Activated CD4-positive, alpha-beta memory T cell treated with anti-CD3 and anti-CD28 coated beads for 36 hours (primary cell): ENCODE measurements around the gene FLT3. TPM values are rescaled to one million over a fixed set of nuclear protein-coding genes. Genes with fewer than 3 reads are reported as not detected.

Experiments
- CTCF ChIA-PET: fragments of 350-600 bp; sonication (Branson Sonifier 250); formaldehyde crosslinking; loops from one replicate; lab custom pipeline; 2021; ENCODE audit warnings: antibody characterized with exemption, inconsistent platforms; lab: Charles Lee
- POLR2A ChIA-PET: fragments of 350-600 bp; sonication (Branson Sonifier 250); formaldehyde crosslinking; loops from one replicate; lab custom pipeline; 2021; ENCODE audit warnings: antibody characterized with exemption; lab: Charles Lee
- DNase-seq: peaks from one replicate; pipeline ENCODE4 v3.0.0-alpha.2; 2020
- H3K27ac Mint-ChIP-seq: one replicate; pipeline ENCODE4 v1.8.0; 2021; ENCODE audit warnings: mixed read lengths
- H3K27me3 Mint-ChIP-seq: one replicate; pipeline ENCODE4 v1.8.0; 2021; ENCODE audit warnings: mixed read lengths
- H3K36me3 Mint-ChIP-seq: one replicate; pipeline ENCODE4 v1.8.0; 2021; ENCODE audit warnings: mixed read lengths
- H3K4me1 Mint-ChIP-seq: one replicate; pipeline ENCODE4 v1.8.0; 2021; ENCODE audit warnings: low read depth, mixed read lengths
- H3K4me3 Mint-ChIP-seq: one replicate; pipeline ENCODE4 v1.8.0; 2021; ENCODE audit warnings: mild to moderate bottlenecking, mixed read lengths
- H3K9me3 Mint-ChIP-seq: one replicate; pipeline ENCODE4 v1.8.0; 2021; ENCODE audit warnings: mixed read lengths
- intact Hi-C: fragments of 100-400 bp; cut with micrococcal nuclease; formaldehyde crosslinking; loops from one replicate; pipeline ENCODE4 v1.15.1; 2023
- total RNA-seq, 2 experiments: library from RNA; stranded (reverse); gene quantifications; one replicate each; pipeline ENCODE4 v1.2.3, GENCODE V29; 2021

Gene FLT3
- total RNA-seq, 2 experiments from 2014 or later, result not detected

DNA sequence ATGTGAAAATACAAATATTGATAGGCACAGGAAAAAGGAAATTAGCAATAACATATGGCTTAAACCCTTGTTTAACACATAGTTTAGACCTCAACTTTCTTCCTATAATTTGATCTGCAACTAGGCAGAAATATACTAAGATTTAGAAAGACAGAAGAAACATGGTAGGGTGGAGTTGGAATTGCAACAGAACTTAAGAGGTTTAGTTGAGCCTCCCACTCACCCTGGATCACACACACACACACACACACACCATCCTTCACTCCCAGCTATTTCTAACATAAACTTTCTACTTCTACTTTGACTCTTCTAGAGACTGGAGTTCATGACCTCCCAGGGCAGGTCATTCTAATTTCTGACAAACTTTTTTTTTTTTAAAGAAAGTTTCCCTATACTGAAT lies 47.4 kb downstream of the FLT3 start:
- H3K27me3 Mint-ChIP-seq, result peaks cover 13% of the 10 kb centered on the region
- H3K9me3 Mint-ChIP-seq, result no peaks in the 10 kb centered on the region
- ChIA-PET CTCF (interaction anchor here (0.7 kb wide), 2 partner anchors 72 to 239 kb away, joined by 4 to 5 read pairs; no protein-coding TSS in a partner anchor), POLR2A (no interaction called here)
- H3K4me3 Mint-ChIP-seq, result no peak overlapping the region
- intact Hi-C loops, result loop anchor here (10.0 kb wide), 2 partner anchors 232 to 582 kb away; no protein-coding TSS in a partner anchor
- DNase-seq, result no peak
- H3K36me3 Mint-ChIP-seq, result no peaks in the 10 kb centered on the region
- H3K4me1 Mint-ChIP-seq, result peaks cover 14% of the 10 kb centered on the region
- no peak overlapping the region for H3K27ac Mint-ChIP-seq

DNA sequence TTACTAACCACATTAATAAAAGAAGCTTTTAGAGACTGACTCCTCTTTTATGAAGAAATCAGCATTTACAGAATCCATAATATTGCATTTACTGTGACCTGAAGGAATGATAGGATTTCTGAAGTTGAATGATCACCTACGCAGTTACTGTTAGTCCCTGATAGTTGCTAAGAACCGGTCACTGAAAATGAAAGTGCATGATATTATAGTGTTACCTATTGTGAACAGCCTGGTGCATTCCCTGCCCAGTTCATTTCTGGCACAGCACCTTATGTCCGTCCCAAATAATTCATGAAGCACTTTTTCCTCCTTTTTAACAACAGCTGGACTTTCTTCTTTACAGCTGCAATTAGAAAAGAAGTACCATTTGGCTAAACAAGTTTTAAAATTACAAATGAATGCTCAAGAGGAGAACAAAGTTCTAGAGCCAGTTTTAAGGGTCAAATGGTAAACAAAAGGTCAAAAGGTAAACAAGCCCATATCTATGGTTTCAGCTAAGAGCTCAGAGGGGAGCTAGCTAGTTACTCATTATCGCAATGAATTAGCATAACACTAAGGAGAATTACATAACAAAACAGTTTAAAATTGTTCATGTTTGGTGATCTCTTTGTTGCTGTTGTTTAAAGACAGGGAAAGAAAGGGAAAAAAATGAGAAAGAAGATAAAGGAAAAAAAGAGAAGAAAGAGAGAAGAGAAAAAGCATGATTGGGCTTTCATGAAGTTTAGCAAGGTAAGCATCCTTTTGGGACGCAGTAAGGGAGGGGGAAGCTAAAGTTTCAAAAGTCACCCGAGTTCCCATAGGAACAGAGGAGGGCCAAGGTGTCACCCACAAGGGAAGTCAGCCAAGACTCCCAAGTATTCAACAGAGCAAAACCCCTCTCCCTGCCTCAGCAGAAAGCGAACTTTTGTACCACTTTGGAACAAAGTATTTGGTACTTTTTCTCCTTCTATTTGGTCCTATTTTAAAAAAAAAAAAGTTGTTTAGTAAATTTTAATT lies 50.2 kb downstream of the FLT3 start:
- DNase-seq, result no peak
- ChIA-PET CTCF (no interaction called here), POLR2A (no interaction called here)
- Mint-ChIP-seq H3K36me3 (no peaks in the 10 kb centered on the region), H3K4me1 (peaks cover 20% of the 10 kb centered on the region), H3K4me3 (no peak overlapping the region), H3K9me3 (no peaks in the 10 kb centered on the region), H3K27me3 (peaks cover 6% of the 10 kb centered on the region), H3K27ac (no peak overlapping the region)
- intact Hi-C loops, result loop anchor here (5.0 to 10.0 kb wide), 4 partner anchors 87 to 585 kb away; partner anchors contain the start of gene PAN3

DNA sequence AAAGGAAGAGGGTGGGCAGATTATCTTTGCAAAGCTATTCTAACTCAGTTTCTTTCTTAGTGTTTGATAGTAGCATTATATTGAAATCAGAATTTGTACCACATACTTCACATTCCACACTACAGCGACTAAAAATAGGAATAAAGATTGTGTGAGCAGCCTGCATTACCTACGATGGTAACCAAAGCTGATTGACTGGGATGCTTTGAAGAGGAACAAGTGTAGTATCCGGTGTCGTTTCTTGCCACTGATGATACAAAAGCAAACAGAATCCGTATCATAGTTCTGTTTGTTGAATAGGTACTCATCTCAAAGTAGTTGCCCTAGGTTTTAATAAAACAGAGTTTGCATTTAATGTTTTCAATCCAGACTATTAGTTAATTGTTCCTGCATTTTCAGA lies 51.2 kb downstream of the FLT3 start:
- peaks cover 20% of the 10 kb centered on the region for H3K4me1 Mint-ChIP-seq
- ChIA-PET POLR2A (no interaction called here), CTCF (no interaction called here)
- H3K4me3 Mint-ChIP-seq, result no peak overlapping the region
- no peak for DNase-seq
- peaks cover 2% of the 10 kb centered on the region for H3K27me3 Mint-ChIP-seq
- no peaks in the 10 kb centered on the region for H3K36me3 Mint-ChIP-seq
- intact Hi-C loops, result loop anchor here (5.0 to 10.0 kb wide), 2 partner anchors 88 to 156 kb away; partner anchors contain the start of gene PAN3
- no peaks in the 10 kb centered on the region for H3K9me3 Mint-ChIP-seq
- no peak overlapping the region for H3K27ac Mint-ChIP-seq

DNA sequence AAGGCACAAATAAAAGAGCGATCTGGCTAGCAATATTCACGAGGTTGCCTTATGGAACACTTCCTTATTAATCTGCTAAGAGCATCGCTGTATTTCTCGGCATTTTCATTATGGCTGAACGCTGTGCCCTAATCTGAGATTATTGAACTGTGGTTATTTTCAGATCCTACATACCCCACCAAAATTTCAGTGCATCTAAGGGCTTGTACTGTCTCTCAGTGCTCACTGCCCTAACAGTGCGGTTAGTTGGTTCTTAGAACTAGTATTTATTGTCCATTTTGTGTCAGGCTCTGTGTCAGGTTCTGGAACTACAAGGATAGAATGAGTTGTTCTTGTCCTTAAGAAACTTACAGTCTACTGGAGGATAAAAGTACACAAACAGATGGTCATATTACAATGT lies 51.6 kb downstream of the FLT3 start:
- intact Hi-C loops, result loop anchor here (5.0 to 10.0 kb wide), 2 partner anchors 89 to 156 kb away; partner anchors contain the start of gene PAN3
- no peak for DNase-seq
- Mint-ChIP-seq H3K4me3 (no peak overlapping the region), H3K36me3 (no peaks in the 10 kb centered on the region), H3K27me3 (peaks cover 2% of the 10 kb centered on the region), H3K27ac (no peak overlapping the region), H3K9me3 (no peaks in the 10 kb centered on the region), H3K4me1 (peaks cover 20% of the 10 kb centered on the region)
- ChIA-PET POLR2A (no interaction called here), CTCF (no interaction called here)

DNA sequence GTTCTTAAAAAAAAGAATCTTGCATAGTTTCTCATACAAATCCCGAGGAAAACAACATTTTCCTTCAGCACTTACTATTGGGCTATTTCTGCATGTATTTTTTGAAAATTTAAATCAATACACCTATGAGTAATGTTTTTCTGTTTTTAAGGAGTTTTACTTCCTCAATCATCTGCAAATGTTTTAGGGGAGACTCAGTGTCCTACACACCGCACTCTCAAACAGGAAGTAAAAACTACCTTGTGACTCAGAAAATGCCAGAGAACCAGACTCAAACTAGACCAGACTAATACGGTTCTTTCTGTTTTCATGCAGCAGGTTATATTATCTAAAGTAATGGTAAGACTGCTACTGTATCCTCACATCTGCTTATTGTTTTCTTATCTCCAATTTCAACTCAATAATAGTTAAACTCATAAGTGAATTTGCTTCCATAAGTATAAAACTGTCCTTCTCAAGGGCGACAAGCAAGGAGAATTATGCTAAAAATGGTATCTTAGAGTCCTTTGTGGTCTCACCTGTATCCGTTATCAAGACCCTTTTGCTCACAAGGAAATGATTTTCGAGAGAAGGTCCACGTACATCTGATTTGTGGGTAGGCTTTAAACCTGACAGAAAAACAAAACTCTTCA lies 52.5 kb downstream of the FLT3 start:
- H3K9me3 Mint-ChIP-seq, result no peaks in the 10 kb centered on the region
- intact Hi-C loops, result loop anchor here (5.0 to 10.0 kb wide), 2 partner anchors 89 to 157 kb away; partner anchors contain the start of gene PAN3
- ChIA-PET POLR2A (no interaction called here), CTCF (no interaction called here)
- H3K36me3 Mint-ChIP-seq, result no peaks in the 10 kb centered on the region
- peaks cover 2% of the 10 kb centered on the region for H3K27me3 Mint-ChIP-seq
- no peak overlapping the region for H3K27ac Mint-ChIP-seq
- no peak overlapping the region for H3K4me3 Mint-ChIP-seq
- H3K4me1 Mint-ChIP-seq, result peaks cover 20% of the 10 kb centered on the region
- no peak for DNase-seq

DNA sequence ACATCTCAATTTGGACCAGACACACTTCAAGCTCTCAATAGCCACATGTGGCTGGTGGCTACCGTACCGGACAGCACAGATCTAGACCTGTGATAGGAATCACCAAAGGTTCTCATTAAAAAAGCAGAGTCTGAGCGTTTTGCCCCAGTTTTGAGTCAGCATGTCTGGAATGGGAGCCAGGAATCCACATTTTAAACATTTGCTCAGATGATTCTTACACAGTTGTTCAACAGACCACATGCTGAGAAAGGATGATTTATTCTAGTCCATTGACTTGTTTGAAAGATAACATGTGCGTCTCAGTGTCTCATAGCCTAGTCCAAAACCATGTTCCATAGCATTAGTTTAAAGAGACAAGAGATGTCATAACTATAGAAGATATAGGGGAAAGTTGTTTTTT lies 53.4 kb downstream of the FLT3 start:
- ChIA-PET POLR2A (no interaction called here), CTCF (no interaction called here)
- Mint-ChIP-seq H3K9me3 (no peaks in the 10 kb centered on the region), H3K27ac (no peak overlapping the region), H3K4me1 (peaks cover 20% of the 10 kb centered on the region), H3K36me3 (no peaks in the 10 kb centered on the region), H3K4me3 (no peak overlapping the region), H3K27me3 (peaks cover 5% of the 10 kb centered on the region)
- no peak for DNase-seq
- intact Hi-C loops, result loop anchor here (5.0 to 10.0 kb wide), 2 partner anchors 90 to 158 kb away; partner anchors contain the start of gene PAN3

DNA sequence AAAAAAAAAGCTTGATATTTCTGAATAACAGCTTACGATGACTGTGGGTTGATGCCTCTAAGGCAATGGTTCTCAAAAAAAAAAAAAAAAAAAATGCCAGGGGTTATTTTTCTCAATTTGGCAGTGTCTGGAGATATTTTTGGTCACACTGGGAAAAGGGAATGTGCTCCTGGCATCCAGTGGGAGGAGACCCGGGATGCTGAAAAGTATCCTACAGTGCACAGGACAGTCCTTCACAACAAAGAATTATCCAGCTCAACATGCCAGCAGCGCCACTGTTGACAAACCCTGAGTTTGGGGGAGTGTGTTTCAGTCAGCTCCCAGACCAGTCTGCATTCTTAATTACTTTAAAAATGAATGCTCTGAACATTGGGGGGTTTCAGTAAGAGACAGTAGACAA lies 54.5 kb downstream of the FLT3 start:
- peaks cover 13% of the 10 kb centered on the region for H3K27me3 Mint-ChIP-seq
- H3K36me3 Mint-ChIP-seq, result no peaks in the 10 kb centered on the region
- H3K4me3 Mint-ChIP-seq, result no peak overlapping the region
- no peak overlapping the region for H3K27ac Mint-ChIP-seq
- CTCF ChIA-PET, result no interaction called here
- H3K9me3 Mint-ChIP-seq, result no peaks in the 10 kb centered on the region
- intact Hi-C loops, result loop anchor here (5.0 to 10.0 kb wide), 2 partner anchors 91 to 159 kb away; partner anchors contain the start of gene PAN3
- peaks cover 20% of the 10 kb centered on the region for H3K4me1 Mint-ChIP-seq
- no peak for DNase-seq
- POLR2A ChIA-PET, result no interaction called here

DNA sequence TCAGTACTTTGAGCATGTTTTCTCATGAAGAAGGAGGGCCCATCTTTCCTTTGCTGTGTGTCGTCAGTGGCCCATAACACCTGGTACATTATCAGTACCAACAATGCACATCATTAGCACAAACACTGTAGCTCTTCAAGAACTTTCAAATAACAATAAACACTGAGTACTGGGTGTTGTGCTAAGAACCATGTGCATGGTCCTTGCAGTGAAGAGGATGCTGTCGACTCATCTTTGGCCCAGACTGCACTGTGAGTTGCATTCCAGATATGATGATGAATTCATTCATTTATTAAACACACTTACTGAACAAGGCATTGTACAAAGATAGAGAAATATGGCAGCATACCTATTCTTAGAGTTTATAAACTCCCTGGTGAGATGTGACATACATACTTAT lies 55.8 kb downstream of the FLT3 start:
- Mint-ChIP-seq H3K4me1 (peaks cover 18% of the 10 kb centered on the region), H3K27me3 (peaks cover 18% of the 10 kb centered on the region), H3K27ac (no peak overlapping the region), H3K4me3 (no peak overlapping the region), H3K36me3 (no peaks in the 10 kb centered on the region), H3K9me3 (no peaks in the 10 kb centered on the region)
- ChIA-PET POLR2A (no interaction called here), CTCF (no interaction called here)
- intact Hi-C loops, result loop anchor here (5.0 to 10.0 kb wide), 2 partner anchors 93 to 160 kb away; partner anchors contain the start of gene PAN3
- DNase-seq, result no peak

DNA sequence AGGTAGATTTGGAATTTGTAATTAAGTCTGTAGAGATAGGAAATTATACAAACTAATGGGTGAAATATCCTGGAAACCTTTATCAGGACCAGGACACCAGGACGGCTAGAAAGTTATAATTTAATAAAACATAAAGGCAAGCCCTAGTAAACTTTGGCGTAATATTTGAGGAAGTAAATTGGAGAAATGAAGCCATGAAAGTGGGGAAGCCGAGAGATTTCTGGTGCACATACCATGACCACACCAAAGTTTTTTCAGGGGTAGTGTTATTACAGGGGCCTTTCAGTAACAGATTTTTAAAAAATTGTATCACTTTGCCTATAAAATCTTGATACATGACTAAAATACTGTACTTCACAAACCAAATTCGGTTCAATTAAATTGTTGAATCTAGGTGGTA lies 57.2 kb downstream of the FLT3 start:
- Mint-ChIP-seq H3K27me3 (peaks cover 22% of the 10 kb centered on the region), H3K36me3 (no peaks in the 10 kb centered on the region), H3K9me3 (no peaks in the 10 kb centered on the region), H3K4me3 (no peak overlapping the region), H3K27ac (no peak overlapping the region), H3K4me1 (peaks cover 8% of the 10 kb centered on the region)
- CTCF ChIA-PET, result no interaction called here
- intact Hi-C loops, result loop anchor here (10.0 kb wide), 1 partner anchor 162 kb away; no protein-coding TSS in a partner anchor
- DNase-seq, result no peak
- POLR2A ChIA-PET, result no interaction called here

DNA sequence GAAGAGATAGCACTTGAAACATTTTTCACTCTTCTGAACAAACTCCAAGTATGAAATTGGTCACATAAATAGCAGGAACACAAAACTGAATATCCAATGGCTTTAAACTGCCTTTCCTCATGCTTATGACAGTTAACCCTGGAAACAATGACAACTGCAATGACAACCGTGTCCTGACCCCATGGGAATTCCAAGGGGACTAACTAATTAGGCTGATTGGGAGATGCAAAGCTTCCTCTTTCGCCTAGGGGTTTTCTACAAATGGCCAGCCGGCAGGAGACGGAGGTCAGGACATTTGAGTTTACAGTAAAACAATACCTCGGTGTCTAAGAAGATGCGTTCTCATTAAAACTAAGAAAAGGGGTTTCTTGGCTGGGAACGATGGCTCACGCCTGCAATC lies 58.9 kb downstream of the FLT3 start:
- ChIA-PET POLR2A (no interaction called here), CTCF (no interaction called here)
- peaks cover 27% of the 10 kb centered on the region for H3K27me3 Mint-ChIP-seq
- H3K27ac Mint-ChIP-seq, result no peak overlapping the region
- no peak overlapping the region for H3K4me3 Mint-ChIP-seq
- no peaks in the 10 kb centered on the region for H3K36me3 Mint-ChIP-seq
- no peak for DNase-seq
- H3K4me1 Mint-ChIP-seq, result peaks cover 2% of the 10 kb centered on the region
- intact Hi-C loops, result loop anchor here (10.0 kb wide), 1 partner anchor 163 kb away; no protein-coding TSS in a partner anchor
- H3K9me3 Mint-ChIP-seq, result no peaks in the 10 kb centered on the region

DNA sequence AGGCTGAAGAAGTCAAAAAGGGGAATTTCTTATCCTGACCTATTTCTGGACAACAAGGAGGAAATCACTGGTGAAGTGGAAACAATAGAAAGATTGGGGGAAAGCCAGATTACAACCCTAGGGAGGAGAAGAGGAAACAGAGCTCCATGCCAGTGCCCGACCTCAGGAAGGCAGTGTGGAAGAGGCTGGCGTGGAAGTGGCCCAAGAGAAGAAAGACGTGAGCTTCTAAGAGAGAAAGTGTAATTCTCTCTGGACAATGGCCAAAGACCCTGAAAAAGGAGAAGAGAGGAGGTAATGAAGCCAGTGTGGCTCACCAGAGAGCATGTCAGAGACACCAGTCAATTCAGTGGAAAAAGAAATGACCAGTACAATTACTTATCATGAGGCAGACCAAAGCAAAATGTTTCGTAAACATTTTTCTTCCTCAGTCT lies 59.3 kb downstream of the FLT3 start:
- Mint-ChIP-seq H3K4me1 (peaks cover 2% of the 10 kb centered on the region), H3K27ac (no peak overlapping the region), H3K27me3 (peaks cover 27% of the 10 kb centered on the region), H3K4me3 (no peak overlapping the region), H3K36me3 (no peaks in the 10 kb centered on the region), H3K9me3 (no peaks in the 10 kb centered on the region)
- ChIA-PET POLR2A (no interaction called here), CTCF (no interaction called here)
- DNase-seq, result no peak
- intact Hi-C loops, result loop anchor here (10.0 kb wide), 1 partner anchor 164 kb away; no protein-coding TSS in a partner anchor

DNA sequence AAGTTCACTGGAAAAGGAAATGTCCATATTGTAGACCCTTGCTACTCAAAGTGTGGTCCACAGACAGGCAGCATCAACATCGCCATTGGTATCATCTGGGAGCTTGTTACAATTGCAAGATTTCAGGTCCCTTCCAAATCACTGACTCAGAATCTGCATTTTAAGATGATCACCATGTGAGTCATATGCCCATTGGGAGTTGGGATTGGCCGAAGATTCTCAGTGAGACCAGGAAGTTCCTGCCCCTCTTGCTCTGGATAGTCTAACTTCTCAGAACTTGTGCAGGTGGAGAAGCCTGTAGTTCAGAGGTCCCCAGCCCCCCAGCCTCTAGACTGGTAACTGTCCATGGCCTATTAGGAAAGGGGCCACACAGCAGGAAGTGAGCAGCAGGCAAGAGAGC lies 63.0 kb downstream of the FLT3 start:
- Mint-ChIP-seq H3K36me3 (no peaks in the 10 kb centered on the region), H3K27me3 (peaks cover 33% of the 10 kb centered on the region), H3K9me3 (no peaks in the 10 kb centered on the region), H3K4me3 (no peak overlapping the region), H3K27ac (no peak overlapping the region), H3K4me1 (peaks cover 2% of the 10 kb centered on the region)
- CTCF ChIA-PET, result no interaction called here
- POLR2A ChIA-PET, result no interaction called here
- intact Hi-C loops, result no loop called here
- peak; percentile 15 for DNase-seq
